Limb (tissue), 2 donors: ENCODE results near the gene PILRA.
"Not testable (repeated sequence)": the region's sequence is repeated elsewhere in the genome, so short reads cannot be mapped to it uniquely, and the experiment has no call there.

ENCODE experiments used
- DNase-seq, 2 donors: peaks; one replicate each; pipeline ENCODE4 v3.0.0-alpha.2; 2016; ENCODE audit errors: extremely low spot score in 2 of 2

The PILRA gene

DNA sequence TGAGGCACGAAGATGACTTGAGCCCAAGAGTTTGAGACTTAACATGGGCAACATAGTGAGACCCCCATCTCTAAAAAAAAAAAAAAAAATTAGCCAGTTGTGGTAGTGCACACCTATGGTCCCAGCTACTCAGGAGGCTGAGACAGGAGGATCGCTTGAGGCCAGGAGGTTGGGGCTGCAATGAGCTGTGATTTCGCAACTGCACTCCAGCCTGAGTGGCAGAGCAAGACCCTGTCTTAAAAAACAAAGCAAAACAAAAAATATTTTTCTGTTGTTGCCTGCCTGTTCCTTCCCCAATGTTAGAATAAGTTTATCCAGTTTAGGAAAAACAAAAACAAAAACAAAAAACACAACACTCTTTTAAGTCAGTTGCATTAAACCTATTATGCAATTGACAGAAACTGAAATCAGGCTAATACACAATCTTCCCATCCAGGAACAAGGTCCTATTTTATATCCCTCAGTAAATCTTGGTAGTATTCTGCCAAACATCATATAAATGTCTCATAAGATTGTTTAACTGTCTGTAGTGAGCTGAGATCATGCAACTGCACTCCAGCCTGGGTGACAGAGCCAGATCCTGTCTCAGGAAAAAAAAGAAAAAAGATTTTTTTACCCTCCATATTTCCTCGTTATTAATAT lies 4.9 kb downstream of the PILRA start:
- no peak for DNase-seq

DNA sequence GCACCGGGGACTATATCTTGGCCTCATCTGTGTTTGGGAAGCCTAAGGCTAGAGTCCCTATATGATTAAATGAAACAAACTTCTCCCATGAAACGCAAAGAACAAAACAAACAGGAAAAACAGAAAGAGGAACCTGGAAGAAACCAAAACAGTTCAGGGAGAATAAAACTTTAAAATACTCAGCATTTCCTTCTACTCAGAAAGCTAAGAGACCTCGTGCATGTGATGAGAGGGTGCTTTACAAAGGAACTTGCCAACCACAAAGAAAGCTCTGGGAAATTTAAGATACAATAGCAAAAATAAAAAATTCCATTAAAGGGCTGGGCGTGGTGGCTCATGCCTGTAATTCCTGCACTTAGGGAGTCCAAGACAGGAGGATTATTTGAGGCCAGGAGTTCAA lies 6.9 kb downstream of the PILRA start:
- no peak for DNase-seq

DNA sequence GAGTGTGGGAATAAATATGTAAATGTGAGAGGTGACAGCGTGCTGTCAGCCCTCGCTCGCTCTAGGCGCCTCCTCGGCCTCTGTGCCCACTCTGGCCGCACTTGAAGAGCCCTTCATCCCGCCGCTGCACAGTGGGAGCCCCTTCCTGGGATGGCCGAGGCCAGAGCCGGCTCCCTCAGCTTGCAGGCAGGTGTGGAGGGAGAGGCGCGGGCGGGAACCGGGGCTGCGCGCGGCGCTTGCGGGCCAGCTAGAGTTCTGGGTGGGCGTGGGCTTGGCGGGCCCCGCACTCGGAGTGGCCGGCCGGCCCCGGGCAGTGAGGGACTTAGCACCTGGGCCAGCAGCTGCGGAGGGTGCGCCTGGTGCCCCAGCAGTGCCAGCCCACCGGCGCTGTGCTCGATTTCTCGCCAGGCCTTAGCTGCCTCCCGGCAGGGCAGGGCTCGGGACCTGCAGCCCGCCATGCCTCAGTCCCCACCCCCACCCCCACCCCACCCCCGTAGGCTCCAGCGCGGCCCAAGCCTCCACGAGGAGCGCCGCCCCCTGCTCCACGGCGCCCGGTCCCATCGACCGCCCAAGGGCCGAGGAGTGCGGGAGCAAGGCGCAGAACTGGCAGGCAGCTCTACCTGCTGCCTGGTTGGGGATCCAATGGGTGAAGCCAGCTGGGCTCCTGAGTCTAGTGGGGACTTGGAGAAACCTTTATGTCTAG lies 8.4 kb downstream of the PILRA start:
- DNase-seq: not testable (repeated sequence)

DNA sequence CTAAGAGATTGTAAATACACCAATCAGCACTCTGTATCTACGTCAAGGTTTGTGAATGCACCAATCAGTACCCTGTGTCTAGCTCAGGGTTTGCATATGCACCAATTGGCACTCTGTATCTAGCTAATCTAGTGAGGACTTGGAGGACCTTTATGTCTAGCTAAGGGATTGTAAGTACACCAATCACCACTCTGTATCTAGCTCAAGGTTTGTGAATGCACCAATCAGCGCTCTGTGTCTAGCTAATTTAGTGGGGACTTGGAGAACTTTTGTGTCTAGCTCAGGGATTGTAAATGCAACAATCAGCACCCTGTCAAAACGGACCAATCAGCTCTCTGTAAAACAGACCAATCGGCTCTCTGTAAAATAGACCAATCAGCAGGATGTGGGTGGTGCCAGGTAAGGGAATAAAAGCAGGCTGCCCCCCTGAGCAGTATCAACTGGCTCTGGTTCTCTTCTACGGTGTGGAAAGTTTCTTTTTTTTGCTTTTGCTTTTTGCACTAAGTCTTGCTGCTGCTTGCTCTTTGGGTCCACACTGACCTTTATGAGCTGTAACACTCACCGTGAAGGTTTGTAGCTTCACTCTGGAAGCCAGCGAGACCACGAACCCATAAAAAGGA lies 9.1 kb downstream of the PILRA start:
- DNase-seq: not testable (repeated sequence)

DNA sequence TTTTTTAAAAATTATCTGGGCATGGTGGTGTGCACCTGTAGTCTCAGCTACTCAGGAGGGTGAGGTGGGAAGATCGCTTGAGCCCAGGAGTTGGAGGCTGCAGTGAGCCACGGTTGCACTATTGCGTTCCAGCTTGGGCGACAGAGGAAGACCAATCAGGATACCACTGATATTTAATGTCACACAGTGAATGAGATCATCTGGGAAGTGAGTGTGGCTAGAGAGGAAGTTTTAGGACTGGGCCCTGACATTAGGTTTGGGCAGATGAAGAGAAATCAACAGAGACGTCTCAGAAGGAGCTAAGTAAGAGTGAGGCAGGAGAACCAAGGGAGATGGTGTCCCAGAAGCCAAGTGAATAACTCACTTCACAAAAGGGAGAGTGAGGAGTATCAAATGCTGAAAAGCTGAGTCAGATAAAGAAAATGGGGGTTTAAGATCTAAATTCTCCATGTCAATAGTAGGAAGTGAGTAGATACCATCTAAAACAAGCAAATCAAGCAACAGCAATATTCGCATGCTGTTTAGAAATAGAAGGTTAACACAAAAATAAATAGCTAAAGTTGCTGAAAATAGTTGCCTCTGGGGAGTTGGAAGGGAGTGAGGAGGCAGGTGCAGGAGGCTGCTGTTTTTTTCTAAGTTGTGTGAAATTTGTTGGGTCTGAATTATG lies 11.5 kb downstream of the PILRA start:
- DNase-seq: no peak

DNA sequence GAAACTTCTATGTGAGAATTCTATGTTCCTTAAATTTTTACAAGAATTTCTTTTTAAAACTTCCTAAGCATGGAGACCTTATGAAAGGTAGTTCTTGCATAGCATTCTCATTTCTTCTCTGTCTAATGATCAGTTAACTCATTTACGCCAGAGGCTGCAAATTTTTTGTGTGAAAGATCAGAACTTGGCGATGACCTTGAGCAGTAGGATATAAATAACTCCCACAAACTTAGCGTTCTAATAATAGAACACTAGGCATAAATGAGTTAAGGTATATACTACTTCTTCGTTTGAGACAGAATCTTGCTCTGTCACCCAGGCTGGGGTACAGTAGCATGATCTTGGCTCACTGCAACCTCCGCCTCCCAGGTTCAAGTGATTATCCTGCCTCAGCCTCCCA lies 13.7 kb downstream of the PILRA start:
- DNase-seq: no peak

DNA sequence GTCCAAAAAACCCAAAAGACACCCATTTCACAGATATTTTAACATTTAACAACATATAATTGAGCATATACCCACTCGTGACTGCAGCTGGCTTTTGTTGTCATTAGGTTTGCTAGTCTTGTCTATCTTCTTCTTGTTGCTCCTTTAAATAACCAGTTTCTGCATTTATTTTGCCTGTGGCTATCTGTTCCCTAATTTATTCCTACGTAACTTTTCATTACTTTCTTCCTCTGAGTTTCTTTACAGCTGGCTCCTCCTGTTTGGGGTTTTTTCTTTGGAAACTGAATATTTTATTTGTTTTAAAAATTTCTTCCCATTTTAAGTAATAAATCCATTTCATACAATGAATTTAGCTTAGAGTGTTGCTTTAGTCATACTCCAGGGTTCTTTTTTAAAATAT lies 14.4 kb downstream of the PILRA start:
- no peak for DNase-seq

DNA sequence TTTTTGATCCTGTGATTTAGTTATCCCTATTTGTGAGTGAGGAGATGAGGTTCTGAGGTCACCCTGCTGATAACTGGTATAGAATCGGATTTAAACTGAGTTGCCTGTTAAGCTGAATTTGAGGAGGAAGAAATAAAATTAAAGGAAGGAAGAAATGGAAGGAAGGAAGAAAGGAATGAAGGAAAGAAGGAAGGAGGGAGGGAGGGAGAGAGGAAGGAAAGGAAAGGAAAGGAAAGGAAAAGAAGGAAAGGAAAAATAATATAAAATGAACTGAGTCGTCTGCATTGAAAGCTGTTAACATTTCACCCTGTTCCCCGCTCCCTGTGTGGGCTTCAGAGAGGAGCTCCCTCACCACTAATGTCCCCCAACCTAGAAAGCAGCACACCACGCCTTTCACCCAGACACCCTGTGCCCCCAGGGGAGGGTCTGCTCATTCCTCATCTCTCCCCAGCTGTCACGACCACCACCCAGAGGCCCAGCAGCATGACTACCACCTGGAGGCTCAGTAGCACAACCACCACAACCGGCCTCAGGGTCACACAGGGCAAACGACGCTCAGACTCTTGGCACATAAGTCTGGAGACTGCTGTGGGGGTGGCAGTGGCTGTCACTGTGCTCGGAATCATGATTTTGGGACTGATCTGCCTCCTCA lies 16.3 kb downstream of the PILRA start:
- no peak for DNase-seq

DNA sequence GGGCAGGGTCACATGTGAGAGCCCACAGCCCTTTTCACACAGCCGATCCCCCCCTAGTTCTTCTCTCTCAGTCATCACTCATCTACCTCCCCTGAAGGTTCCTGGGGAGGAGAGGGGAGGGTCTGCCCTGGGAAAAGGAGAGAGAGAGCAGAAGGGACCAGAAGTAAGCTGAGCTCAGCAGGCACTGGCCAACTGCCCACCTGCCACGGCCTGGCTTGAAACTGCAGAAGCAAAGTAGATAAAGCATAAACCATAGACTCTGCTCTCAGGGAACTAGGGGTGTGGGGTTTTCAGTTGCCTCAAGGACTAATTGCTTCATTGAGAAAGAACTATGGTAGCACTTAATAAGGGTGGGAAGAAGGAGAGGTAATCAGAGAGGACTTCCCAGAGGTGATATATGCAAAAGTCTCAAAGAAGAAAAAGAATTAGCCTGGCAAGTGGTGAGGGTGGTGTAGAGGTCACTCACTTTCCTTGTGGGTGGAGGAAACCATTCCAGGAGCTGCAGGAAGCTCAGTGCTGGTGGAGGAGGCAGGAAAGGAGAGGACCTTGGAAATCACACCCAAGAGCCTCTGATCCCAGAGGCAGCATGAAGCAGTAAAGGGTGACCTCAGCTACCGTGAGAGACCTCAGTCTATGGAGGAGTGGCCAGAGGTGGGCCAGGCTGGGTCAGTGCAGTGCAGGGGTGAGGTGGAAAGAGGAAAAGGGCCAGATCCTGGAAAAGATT lies 17.2 kb downstream of the PILRA start:
- no peak for DNase-seq

DNA sequence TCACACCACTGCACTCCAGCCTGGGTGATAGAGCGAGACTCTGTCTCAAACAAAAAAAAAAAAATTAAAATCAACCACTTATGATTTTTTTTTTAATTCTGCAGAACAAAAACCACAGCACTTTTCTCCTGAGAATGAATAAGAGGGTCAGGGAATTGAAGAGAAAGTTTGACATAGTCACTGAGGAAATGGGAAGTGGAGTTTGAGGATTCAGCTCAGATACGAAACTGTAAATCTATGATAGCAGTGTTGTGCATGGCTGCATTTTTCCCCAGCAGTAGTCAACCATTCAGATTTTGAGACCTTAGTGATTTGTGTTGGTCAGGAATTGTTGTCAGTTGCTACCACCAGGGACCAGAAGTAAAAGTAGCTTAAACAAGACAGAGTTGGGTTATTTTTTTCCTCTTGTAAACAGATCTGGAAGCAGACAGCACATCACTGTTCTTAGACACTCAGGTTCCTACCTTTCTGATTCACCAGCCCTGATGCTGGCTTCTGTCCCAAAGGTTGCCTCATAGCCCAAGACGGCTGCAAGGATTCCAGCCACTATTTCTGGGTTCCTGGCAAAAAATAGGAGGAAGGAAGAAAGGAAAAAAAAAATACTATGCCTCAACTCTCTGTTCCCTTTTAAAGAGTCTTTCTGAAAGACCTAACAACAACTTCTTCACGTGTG lies 20.1 kb downstream of the PILRA start:
- DNase-seq: no peak

DNA sequence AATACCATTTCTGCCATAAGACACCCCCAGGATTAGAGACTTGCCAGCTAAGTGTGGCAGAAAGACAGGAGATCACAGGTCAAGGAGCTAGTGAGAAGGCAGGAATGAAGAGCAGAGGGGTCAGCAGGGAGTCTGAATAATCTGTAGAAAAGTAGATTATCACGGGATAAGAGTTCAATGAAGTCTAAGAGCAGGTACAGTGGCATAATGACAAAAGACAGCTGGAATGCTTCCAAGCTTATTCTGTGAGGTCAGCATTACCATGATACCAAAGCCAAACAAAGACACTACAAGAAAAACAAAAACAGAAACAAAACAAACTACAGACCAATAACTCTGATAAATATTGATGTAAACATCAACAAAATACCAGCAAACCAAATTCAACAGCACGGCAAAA lies 20.8 kb downstream of the PILRA start:
- no peak for DNase-seq

DNA sequence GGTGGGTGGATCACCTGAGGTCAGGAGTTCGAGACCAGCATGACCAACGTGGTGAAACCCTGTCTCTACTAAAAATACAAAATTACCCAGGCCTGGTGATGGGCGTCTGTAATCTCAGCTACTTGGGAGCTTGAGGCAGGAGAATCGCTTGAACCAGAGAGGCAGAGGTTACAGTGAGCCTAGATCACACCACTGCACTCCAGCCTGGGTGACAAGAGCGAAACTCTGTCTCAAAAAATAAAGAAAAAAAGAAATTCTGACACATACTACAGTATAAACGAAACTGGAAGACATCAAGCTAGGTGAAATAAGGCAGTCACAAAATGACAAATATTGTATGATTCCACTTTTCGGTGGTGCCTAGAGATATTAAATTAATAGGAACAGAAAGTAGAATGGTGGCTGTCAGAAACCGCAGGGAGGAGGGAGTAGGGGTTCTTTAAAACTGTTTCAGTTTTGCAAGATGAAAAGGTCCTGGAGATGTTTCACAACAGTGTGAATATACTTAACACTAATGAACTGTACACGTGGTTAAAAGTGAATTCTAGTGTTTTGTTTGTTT lies 23.2 kb downstream of the PILRA start:
- DNase-seq: no peak

DNA sequence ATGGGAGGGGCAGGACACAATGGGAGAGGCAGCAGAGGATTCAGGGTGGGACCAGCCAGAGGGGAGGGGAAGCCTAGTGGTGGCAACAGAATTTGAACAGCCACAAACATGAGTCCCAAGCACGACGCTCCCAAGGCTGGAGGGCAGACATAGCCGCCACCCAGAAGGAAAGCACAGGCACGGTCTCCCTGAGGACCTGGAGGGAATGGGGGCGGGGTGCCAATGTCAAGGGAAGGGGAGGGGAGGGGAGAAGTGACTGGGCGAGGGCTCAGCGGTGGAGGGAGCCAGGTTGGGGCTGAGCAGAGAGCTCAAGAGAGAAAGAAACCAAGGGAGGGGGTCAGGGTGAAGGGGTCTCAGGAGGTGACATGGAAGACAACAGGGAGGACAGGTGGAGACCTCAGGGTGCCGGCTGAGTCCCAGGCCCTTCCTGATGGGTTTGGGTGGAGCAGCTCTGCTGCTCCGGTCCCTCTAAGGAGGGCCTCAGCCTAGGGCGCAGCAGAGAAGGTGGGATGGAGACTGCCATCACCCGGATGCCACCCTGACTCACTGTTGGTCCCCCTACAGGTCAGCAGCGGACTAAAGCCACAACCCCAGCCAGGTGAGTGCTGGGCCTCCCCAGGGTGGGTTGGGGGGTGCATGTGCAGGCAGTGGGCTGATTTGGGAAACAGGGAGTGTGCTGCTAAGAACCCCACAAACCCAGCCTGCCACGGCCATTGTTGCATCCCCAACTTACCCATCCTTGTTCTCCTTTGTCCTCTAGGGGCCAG lies 24.2 kb downstream of the PILRA start:
- no peak for DNase-seq

DNA sequence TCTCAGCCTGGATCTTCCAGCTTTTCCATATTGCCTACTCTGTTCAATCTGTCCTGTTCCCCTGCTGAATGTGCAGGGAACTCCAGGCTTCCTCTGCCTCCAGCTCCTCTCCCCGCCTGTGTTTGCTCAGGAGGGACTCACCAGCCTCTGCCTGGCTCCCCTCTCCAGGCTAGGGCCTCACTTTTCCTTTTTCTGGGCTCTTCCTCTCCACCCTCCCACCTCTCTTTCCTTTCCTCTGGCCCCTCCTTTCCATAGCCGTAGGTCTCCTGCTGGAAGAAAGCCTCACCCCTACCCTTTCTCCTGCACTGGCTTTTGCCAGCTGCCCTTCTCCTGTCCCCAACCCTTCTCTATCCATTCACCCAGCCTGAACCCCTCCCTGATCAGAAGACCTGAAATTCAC lies 25.0 kb downstream of the PILRA start:
- DNase-seq: no peak

DNA sequence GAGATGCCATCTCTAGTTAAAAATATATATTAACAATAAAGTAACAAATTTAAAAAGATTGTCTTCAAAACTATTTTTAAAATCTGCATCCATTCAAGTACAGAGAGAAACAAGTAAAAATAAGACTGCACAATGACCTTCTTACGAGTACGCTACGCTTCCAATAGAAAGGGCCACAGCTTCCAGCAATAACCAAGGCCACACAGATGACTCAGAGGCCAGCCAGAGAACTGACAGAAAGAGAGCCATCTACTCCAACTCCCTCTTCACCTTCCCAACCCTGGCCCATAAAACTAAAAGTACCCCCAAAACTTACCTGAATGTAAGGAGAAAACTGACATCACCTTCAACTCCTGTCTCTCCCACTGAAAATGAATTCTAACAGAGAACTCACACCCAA lies 26.8 kb downstream of the PILRA start:
- no peak for DNase-seq

DNA sequence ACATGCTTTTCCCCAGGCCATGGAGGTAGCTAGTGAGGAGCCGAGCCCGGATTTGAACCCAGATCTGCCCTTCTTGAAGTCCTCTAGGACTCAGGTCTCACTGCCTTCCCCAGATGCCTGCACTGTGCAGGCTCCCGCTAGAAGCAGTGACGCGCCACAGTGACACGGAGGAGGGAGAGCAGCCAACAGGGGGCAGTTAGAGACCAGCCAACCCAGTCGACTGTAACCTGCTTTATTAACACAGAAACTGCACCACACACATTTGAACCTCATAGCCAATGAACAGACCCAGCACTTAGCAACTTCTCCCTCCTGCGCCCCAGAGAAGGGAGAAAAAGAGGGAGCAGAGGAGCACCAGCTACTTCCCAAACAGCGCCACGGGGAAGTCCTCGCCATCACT lies 27.4 kb downstream of the PILRA start:
- peak; percentile 6 to 42 for DNase-seq

DNA sequence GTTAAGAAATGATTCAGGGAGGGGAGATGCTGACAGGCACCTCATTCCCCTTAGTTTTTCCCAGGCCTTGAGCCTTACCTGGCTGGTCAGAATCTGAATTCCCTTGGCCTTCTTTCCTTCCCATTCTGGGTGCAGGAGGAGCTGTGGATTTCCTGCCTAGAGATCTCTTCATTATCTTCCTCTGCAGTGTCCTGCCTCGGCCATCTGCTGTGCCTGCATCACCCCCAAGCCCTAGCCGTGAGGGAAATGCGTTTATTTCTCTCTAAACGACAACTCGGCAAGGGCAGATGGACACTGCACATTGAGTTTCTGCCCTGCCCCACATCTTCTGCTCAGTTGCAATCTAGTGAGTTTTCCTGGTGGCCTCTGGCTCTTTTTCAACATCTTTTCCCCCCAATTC lies 28.5 kb downstream of the PILRA start:
- no peak for DNase-seq

DNA sequence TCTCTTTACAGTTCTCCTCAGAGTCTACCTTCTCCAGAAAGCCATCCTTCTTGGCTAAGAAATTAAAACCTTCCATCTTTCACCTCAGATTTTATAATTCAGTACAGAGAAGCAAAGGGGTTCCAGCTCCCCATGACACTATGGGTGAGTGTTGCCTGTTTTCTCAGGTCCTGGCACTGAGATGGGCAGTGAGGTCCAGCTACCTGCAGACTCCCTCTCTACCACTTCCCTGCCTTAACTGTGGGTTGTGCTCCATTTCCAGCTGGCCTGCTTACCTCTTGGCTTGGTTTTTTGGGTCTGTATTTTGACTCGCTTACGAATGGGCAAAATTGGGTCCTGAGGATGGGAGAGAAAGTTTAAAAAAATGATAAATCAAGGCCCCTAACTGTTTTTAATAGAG lies 29.0 kb downstream of the PILRA start:
- no peak for DNase-seq

DNA sequence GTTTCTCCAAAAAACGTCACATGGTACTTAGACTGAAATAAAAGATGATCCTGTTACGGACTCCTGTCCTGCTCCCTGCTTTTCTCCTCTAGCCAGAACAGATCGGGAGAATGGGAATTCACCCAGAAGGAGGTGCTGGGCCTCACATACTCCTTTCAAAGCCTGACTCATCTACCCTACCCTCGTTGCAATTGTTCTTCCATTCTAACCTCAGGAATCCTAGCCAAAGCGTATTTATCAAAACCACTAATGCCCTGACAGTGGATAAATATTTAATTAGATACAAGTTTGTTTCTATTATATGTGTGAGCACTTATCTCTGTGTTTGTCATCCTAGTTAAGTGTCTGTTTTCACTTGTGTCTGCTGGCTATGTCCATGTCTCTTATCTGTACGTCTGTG lies 33.5 kb downstream of the PILRA start:
- no peak for DNase-seq
